IMR-90 (cell line): ENCODE results near the gene NPAS3. TPM values are rescaled to one million over a fixed set of nuclear protein-coding genes. Genes with fewer than 3 reads are reported as not detected.

Experiments
- ATAC-seq: fragments of 200-7000 bp; cut with Tn5 transposase; 2 replicates; pipeline ENCODE4 v1.9.1; 2020; ENCODE audit warnings: low read depth, mild to moderate bottlenecking, moderate library complexity
- BruUV-seq: library from RNA; stranded (reverse); fragments of 400-500 nt; replicated peaks from 2 replicates; lab custom pipeline; 2021; lab: Mats Ljungman, UMichigan
- CTCF ChIA-PET: fragments of 300-600 bp; formaldehyde crosslinking; extraction: SDS; loops from one replicate; lab custom pipeline; 2021; ENCODE audit warnings: antibody characterized with exemption; lab: Yijun Ruan, JAX
- POLR2A ChIA-PET: fragments of 300-600 bp; sonication (Branson Sonifier 250); formaldehyde crosslinking; loops from one replicate; lab custom pipeline; 2022; ENCODE audit warnings: antibody characterized with exemption; ENCODE audit not compliant: unreplicated experiment; lab: Charles Lee
- DNase-seq: peaks from one replicate; pipeline ENCODE4 v3.0.0; 2013
- H2AFZ ChIP-seq: replicated peaks from 2 replicates; pipeline ENCODE3; 2013; ENCODE audit warnings: low read length, mild to moderate bottlenecking; ENCODE audit not compliant: poor library complexity
- H2AK5ac ChIP-seq: 2 replicates; pipeline ENCODE4 v1.6.1; 2013; ENCODE audit warnings: low read depth, low read length, inconsistent platforms
- H2AK9ac ChIP-seq: replicated peaks from 2 replicates; pipeline ENCODE3; 2013; ENCODE audit warnings: mild to moderate bottlenecking, low read depth, low read length, moderate library complexity; ENCODE audit not compliant: poor library complexity
- H2BK120ac ChIP-seq: 2 replicates; pipeline ENCODE4 v1.6.1; 2013; ENCODE audit warnings: low read depth, low read length, inconsistent platforms
- H2BK15ac ChIP-seq: 3 replicates; pipeline ENCODE4 v1.6.1; 2013; ENCODE audit warnings: low read depth, low read length, inconsistent platforms
- H2BK20ac ChIP-seq: 2 replicates; pipeline ENCODE4 v1.6.1; 2013; ENCODE audit warnings: low read depth, mild to moderate bottlenecking, inconsistent platforms, low read length, moderate library complexity
- H2BK5ac ChIP-seq: 2 replicates; pipeline ENCODE4 v1.6.1; 2013; ENCODE audit warnings: mild to moderate bottlenecking, low read depth, low read length, inconsistent platforms; ENCODE audit not compliant: poor library complexity, severe bottlenecking
- H3K14ac ChIP-seq: replicated peaks from 2 replicates; pipeline ENCODE4 v1.6.1; 2013; ENCODE audit warnings: low read depth, low read length, inconsistent platforms
- H3K18ac ChIP-seq: 2 replicates; pipeline ENCODE4 v1.6.1; 2013; ENCODE audit warnings: low read depth, low read length, control low read depth
- H3K23ac ChIP-seq: 2 replicates; pipeline ENCODE4 v1.6.1; 2013; ENCODE audit warnings: low read depth, low read length, inconsistent platforms
- H3K27ac ChIP-seq: 2 replicates; pipeline ENCODE4 v1.5.1; 2013; ENCODE audit warnings: mild to moderate bottlenecking, control low read depth, low read length; ENCODE audit not compliant: insufficient read depth
- H3K27me3 ChIP-seq: 2 replicates; pipeline ENCODE4 v1.6.1; 2013; ENCODE audit warnings: low read length; ENCODE audit not compliant: control insufficient read depth, insufficient read depth
- H3K36me3 ChIP-seq: 2 replicates; pipeline ENCODE4 v1.6.1; 2013; ENCODE audit warnings: low read length, mixed read lengths; ENCODE audit not compliant: control insufficient read depth, insufficient read depth
- H3K4ac ChIP-seq: 2 replicates; pipeline ENCODE4 v1.6.1; 2013; ENCODE audit warnings: low read depth, low read length, inconsistent platforms
- H3K4me1 ChIP-seq: 2 replicates; pipeline ENCODE4 v1.6.1; 2013; ENCODE audit warnings: low read length, mixed read lengths; ENCODE audit not compliant: control insufficient read depth, insufficient read depth
- H3K4me2 ChIP-seq: 2 replicates; pipeline ENCODE4 v1.6.1; 2013; ENCODE audit warnings: low read depth, mild to moderate bottlenecking, control low read depth, low read length, moderate library complexity
- H3K4me3 ChIP-seq: 2 replicates; pipeline ENCODE4 v1.5.1; 2013; ENCODE audit warnings: low read depth, mild to moderate bottlenecking, control low read depth, low read length, moderate library complexity; ENCODE audit not compliant: insufficient read depth
- H3K56ac ChIP-seq: 2 replicates; pipeline ENCODE4 v1.6.1; 2013; ENCODE audit warnings: low read length, inconsistent platforms; ENCODE audit not compliant: insufficient read depth; ENCODE audit errors: extremely low read depth
- H3K79me1 ChIP-seq, 2 experiments: 2 replicates each; pipeline ENCODE4 v1.6.1; 2013; ENCODE audit warnings: low read length in 2 of 2, inconsistent platforms in 1 of 2, low read depth in 1 of 2
- H3K9ac ChIP-seq: 2 replicates; pipeline ENCODE4 v1.6.1; 2013; ENCODE audit warnings: low read depth, low read length, control low read depth
- H3K9me1 ChIP-seq: 2 replicates; pipeline ENCODE4 v1.6.1; 2013; ENCODE audit warnings: low read length, inconsistent platforms; ENCODE audit not compliant: insufficient read depth
- H3K9me3 ChIP-seq: 2 replicates; pipeline ENCODE4 v1.6.1; 2013; ENCODE audit warnings: low read length; ENCODE audit not compliant: control insufficient read depth, insufficient read depth
- H4K20me1 ChIP-seq: 2 replicates; pipeline ENCODE4 v1.6.1; 2013; ENCODE audit warnings: low read length, inconsistent platforms; ENCODE audit not compliant: insufficient read depth
- H4K5ac ChIP-seq: 2 replicates; pipeline ENCODE4 v1.6.1; 2013; ENCODE audit warnings: mild to moderate bottlenecking, low read depth, low read length, control low read depth
- H4K8ac ChIP-seq, 2 experiments: 2 replicates each; pipeline ENCODE4 v1.6.1; 2013; ENCODE audit warnings: low read depth in 2 of 2, low read length in 2 of 2, control low read depth in 1 of 2, inconsistent platforms in 1 of 2
- H4K91ac ChIP-seq: 2 replicates; pipeline ENCODE4 v1.6.1; 2013; ENCODE audit warnings: low read depth, low read length, inconsistent platforms; ENCODE audit not compliant: insufficient read depth
- CEBPB ChIP-seq: IDR thresholded peaks from 2 replicates; pipeline ENCODE4 v1.6.1; 2012; ENCODE audit warnings: low read depth, low read length, improper control_type of control experiment
- MAFK ChIP-seq: IDR thresholded peaks from 2 replicates; pipeline ENCODE4 v1.6.1; 2012; ENCODE audit warnings: low read depth, low read length, improper control_type of control experiment
- RFX5 ChIP-seq: IDR thresholded peaks from 2 replicates; pipeline ENCODE4 v1.8.0; 2012; ENCODE audit warnings: low read depth, mild to moderate bottlenecking, low read length, moderate library complexity
- WGBS, 2 experiments: methylation state at CpG; one replicate each; pipeline versions ENCODE4 v1.1.5 to v1.1.7; 2013; ENCODE audit warnings: missing lambda C conversion rate in 2 of 2; ENCODE audit not compliant: insufficient read length in 1 of 2; ENCODE audit errors: extremely low coverage in 2 of 2; 5-methylcytosine and 5-hydroxymethylcytosine counted together
- dilution Hi-C: fragments of 300-500 bp; cut with HindIII; formaldehyde crosslinking; loops from one replicate; pipeline ENCODE4 v1.14.3; 2018; ENCODE audit warnings: low sequenced_read_pairs; ENCODE audit not compliant: unreplicated experiment
- in situ Hi-C: fragments of 300-500 bp; cut with MboI; formaldehyde crosslinking; loops from 3 replicates; pipeline ENCODE4 v1.14.3; 2019; ENCODE audit warnings: low sequenced_read_pairs, inconsistent platforms, mixed read lengths
- intact Hi-C: fragments of 100-400 bp; cut with micrococcal nuclease; formaldehyde crosslinking; loops from 2 replicates; pipeline ENCODE4 v1.10.0; 2022
- polyA plus RNA-seq, 3 experiments: library from polyadenylated mRNA; depleted of rRNA; stranded (reverse); fragments of >200 nt; gene quantifications; 2 replicates each; pipeline ENCODE4 v1.2.3, GENCODE V29; 2012; ENCODE audit warnings: low replicate concordance in 1 of 3
- total RNA-seq: library from RNA; depleted of rRNA; stranded (reverse); fragments of >200 nt; gene quantifications from 2 replicates; pipeline ENCODE4 v1.2.3, GENCODE V29; 2012

Gene NPAS3
- total and polyA plus RNA-seq, 2 of the 4 experiments (the other 2 are of a cell fraction), result not detected

GRCh38 chr14:33848009-33848408 is 909.3 kb downstream of the NPAS3 start:
- Histone ChIP-seq H3K4me3 (no peak overlapping the region), H4K20me1 (no peaks in the 10 kb centered on the region)

More at GRCh38 chr14:33848009-33848408, 909.3 kb downstream of the NPAS3 start:
- no peak overlapping the region for H4K8ac ChIP-seq
- H3K36me3 ChIP-seq, result no peaks in the 10 kb centered on the region
- no peak for TF ChIP-seq RFX5
- peak; percentile 82 for TF ChIP-seq CEBPB
- peak; percentile 50 for TF ChIP-seq MAFK
- dilution Hi-C loops (no loop called here), in situ Hi-C loops (loop anchor here (10.0 kb wide), 1 partner anchor 377 kb away; no protein-coding TSS in a partner anchor), intact Hi-C loops (no loop called here)
- no peaks in the 10 kb centered on the region for H3K27me3 ChIP-seq
- no TSS peak for BruUV-seq
- no peaks in the 10 kb centered on the region for H3K9me1 ChIP-seq
- no peak overlapping the region for H4K5ac ChIP-seq
- H4K91ac ChIP-seq, result no peak overlapping the region
- no peaks in the 10 kb centered on the region for H3K79me1 ChIP-seq
- H2AK9ac ChIP-seq, result no peak overlapping the region
- no peak overlapping the region for H3K18ac ChIP-seq
- POLR2A ChIA-PET, result no interaction called here
- no peak overlapping the region for H3K9ac ChIP-seq
- H2AFZ ChIP-seq, result no peak overlapping the region
- H2BK15ac ChIP-seq, result no peak overlapping the region
- H3K4me1 ChIP-seq, result no peaks in the 10 kb centered on the region
- H2BK120ac ChIP-seq, result no peak overlapping the region
- H3K14ac ChIP-seq, result no peak overlapping the region
- H2AK5ac ChIP-seq, result no peak overlapping the region
- H2BK5ac ChIP-seq, result no peak overlapping the region
- no peak overlapping the region for H3K4ac ChIP-seq
- WGBS, 2 experiments, result no CpG with 5 or more reads among the region's 5 CpGs
- H3K4me2 ChIP-seq, result no peak overlapping the region
- H2BK20ac ChIP-seq, result no peak overlapping the region
- H3K9me3 ChIP-seq, result no peaks in the 10 kb centered on the region
- no peak overlapping the region for H3K56ac ChIP-seq
- no peak overlapping the region for H3K27ac ChIP-seq
- no peak for DNase-seq
- ATAC-seq, result no peak
- CTCF ChIA-PET, result no interaction called here
- no peak overlapping the region for H3K23ac ChIP-seq
